ENCODE data around the gene CEP135.
A peak's percentile ranks its signal among the peaks of the same experiment; 100 is the strongest.
"Not testable (repeated sequence)": the region's sequence is repeated elsewhere in the genome, so short reads cannot be mapped to it uniquely, and the experiment has no call there.

CEP135 gene

DNA sequence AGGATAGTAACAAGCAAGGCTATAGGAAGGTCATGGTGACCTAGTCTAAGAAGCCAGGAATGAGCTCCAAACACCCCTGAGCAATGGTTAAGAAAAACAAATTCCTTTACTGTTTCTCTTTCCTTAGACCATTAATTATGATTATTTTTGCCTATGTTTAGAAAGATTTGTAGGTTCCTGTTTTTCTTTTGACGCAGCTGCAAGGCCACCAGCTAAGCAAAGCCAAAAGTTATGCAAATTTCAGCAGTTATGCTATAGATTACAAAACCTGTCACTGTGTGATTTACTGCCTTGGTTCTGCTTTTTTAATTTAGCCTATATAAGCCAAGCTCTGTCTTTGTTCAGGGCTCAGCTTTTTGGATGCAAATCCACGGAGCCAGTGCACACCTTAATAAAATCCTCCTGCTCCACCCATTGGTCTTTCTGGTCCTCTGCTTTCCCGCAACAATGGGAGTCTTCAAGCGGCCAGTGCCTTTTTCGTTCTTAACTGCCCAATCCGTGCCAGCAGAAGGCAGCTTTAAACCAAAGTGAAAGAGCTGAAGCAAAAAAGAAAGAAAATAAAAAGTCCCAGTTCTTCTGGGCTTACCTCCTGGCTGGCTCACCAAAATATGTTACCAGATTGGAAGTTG is 1.4 kb upstream of the CEP135 start:
- no peak for DNase-seq (ENCODE audit: low spot score)

- DNase-seq (ENCODE audit: low spot score), result peak; percentile 69
These were observed 626 bp upstream of the CEP135 start for GRCh38 chr4:55947912-55948725.

GRCh38 chr4:55949482-55949802 is 697 bp downstream of the CEP135 start:
- no peak for DNase-seq (ENCODE audit: low spot score)

- DNase-seq (ENCODE audit: low spot score), result no peak
These were observed 2.6 kb downstream of the CEP135 start for GRCh38 chr4:55951191-55951922.

GRCh38 chr4:55955710-55956109 is 7.0 kb downstream of the CEP135 start:
- no peak for DNase-seq (ENCODE audit: low spot score)

GRCh38 chr4:55959655-55960054 is 10.9 kb downstream of the CEP135 start:
- no peak for DNase-seq (ENCODE audit: low spot score)

DNA sequence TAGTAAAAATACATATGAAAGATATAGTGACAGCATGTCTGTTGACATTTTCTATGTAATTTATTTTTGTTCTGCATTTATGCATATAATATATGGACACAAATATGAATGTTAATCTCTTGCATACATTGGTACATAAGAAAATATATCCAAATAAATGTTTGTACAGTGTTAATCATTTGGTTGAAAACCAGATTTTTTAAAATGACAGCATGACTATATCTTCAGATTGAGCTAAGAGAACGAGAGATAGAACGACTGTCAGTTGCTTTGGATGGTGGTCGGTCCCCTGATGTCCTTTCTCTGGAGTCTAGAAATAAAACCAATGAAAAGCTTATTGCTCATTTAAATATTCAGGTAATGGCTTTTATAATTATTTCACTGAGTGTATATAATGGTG is 15.3 kb downstream of the CEP135 start:
- no peak for DNase-seq (ENCODE audit: low spot score)

- no peak for DNase-seq (ENCODE audit: low spot score)
These were observed 16.8 kb downstream of the CEP135 start for GRCh38 chr4:55965585-55965984.

DNA sequence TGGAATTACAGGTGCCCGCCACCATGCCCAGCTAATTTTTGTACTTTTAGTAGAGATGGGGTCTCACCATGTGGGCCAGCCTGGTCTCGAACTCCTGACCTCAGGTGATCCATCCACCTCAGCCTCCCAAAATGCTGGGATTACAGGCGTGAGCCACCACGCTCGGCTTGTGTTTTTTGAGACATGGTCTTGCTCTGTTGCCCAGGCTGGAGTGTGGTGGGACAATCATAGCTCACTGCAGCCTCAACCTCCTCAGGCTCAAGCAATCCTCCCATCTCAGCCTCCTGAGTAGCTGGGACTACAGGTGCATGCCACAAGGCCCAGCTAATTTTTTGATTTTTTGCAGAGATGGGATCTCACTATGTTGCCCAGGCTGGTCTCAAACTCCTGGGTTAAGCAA is 17.6 kb downstream of the CEP135 start:
- not testable (repeated sequence) for DNase-seq (ENCODE audit: low spot score)

DNA sequence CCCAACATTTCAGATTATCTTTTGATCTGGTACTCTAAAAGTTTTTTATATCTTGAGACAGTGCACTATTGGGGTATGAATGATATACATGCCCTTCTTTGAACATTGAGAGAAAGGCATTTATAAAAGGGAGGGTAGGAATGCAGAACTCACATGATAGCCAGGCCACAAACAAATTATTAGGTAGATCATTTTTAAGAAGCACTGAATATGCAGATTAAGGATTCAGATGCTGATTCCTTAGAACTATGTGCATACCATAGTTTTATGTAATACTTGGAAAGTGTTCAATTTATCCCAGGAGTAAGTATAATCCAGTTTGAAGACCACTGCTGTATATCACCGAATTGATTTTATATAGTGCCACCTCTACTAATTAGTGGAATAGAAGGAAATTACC is 18.6 kb downstream of the CEP135 start:
- no peak for DNase-seq (ENCODE audit: low spot score)

DNA sequence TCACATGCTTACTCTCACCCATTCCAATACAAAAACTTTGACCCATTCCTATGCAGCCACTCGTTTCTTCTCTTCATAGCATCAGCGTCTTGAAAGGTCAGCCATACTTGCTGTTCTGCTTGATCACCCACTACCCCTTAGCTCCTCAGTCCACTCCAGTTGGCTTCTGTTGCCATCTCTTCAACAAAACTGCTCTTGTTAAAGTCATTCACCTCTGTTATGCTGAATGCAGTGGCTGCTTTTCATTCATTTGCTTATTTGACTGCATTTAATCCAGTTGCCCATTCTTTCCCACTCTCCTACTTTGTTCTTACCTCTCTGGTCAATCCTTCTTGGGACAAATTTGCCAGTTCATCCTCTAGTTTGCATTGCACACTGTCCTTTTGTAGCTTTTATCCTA is 24.9 kb downstream of the CEP135 start:
- DNase-seq (ENCODE audit: low spot score), result no peak

DNA sequence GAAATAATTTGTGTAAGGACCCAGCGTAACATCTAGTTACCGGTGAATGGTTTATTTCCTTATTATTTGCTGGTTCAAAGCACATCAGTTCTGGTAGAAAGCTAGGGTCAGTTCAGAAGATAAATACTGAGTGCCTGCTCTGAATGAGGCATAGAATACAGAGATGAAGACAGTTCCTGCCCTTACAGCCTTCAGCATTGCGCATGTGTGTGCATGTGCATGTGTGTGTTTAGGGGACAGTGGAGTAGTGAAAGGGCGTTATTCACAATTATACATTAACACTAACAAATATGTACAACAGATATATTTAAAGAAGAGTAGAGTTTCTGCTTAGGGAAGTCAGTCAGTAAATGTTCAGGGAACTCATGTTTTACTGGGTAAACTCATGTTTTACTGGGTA is 29.1 kb downstream of the CEP135 start:
- DNase-seq (ENCODE audit: low spot score), result no peak

GRCh38 chr4:55979562-55979961 is 30.8 kb downstream of the CEP135 start:
- no peak for DNase-seq (ENCODE audit: low spot score)

GRCh38 chr4:55980725-55981124 is 32.0 kb downstream of the CEP135 start:
- no peak for DNase-seq (ENCODE audit: low spot score)

DNA sequence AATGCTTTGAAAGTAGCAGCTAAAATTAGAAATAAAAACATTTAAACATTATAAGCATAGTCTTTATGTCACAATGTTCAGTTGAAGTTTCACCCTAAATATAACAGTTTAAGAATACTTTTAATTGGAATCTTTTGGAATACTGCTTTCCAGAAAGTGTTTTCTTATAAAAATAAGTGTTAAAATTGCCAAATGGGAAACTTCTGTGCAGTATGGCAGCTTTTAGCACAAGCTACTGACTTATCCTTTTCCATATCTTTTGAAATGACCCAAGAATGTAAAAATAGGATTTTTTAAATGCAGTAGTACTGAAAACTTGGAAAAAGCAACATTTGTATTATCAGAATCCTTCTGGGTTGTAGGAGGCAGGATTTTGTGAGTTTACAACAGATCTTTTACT is 34.2 kb downstream of the CEP135 start:
- no peak for DNase-seq (ENCODE audit: low spot score)

DNA sequence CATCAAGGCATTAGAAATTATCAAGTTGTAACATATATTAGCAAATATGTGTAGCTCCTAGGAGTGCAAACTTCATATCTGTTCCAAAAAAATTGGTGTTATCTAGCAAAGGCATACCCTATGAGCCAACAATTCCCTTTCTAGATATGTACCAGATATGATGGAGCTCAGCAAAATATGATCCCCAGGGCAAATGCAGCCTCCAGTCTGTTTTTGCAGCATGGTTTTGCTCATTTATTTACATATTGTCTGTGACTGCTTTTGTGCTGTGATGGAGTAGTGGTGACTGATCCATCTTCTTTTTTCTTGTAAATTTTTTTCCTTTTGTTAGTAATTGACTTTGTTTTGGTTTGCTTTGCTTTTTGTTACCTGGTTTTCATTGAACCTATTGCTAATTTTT is 41.0 kb downstream of the CEP135 start:
- DNase-seq (ENCODE audit: low spot score), result no peak

GRCh38 chr4:55993994-55994663 is 45.4 kb downstream of the CEP135 start:
- no peak for DNase-seq (ENCODE audit: low spot score)

- no peak for DNase-seq (ENCODE audit: low spot score)
These were observed 47.9 kb downstream of the CEP135 start for GRCh38 chr4:55996646-55997045.

DNA sequence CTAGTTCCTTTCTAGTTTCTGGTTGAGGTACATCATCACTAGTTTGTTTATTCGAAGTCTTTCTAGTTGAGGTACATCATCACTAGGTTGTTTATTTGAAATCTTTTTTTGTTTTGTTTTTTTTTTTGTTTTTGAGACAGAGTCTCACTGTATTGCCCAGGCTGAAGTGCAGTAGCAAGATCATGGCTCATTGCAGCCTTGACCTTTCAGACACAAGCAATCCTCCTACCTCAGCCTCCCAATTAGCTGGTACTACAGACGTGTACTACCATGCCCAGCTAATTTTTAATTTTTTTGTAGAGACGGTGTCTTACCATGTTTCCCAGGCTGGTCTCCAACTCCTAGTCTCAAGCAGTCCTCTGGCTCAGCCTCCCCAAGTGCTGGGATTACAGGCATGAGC is 54.9 kb downstream of the CEP135 start:
- no peak for DNase-seq (ENCODE audit: low spot score)

GRCh38 chr4:56004235-56004634 is 55.5 kb downstream of the CEP135 start:
- DNase-seq (ENCODE audit: low spot score), result no peak

DNA sequence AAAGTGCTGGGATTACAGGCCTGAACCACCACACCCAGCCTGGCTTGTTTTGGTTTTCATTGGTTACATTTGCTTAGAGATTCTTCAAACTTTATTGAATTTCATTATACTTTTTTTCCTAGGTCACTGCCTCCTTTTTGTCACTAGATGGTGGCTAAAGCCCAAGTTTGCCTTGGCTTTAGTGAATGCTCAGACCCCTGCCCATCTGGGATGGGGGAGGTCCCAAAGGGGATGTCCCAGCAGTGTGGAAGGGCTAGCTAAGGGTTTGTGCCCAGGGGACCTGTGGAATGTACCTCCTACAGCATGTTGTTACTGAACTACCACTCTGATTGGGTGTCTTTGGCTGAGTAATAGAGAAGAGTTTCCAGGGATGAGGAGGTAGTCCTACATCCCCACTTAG is 58.4 kb downstream of the CEP135 start:
- DNase-seq (ENCODE audit: low spot score), result no peak

DNA sequence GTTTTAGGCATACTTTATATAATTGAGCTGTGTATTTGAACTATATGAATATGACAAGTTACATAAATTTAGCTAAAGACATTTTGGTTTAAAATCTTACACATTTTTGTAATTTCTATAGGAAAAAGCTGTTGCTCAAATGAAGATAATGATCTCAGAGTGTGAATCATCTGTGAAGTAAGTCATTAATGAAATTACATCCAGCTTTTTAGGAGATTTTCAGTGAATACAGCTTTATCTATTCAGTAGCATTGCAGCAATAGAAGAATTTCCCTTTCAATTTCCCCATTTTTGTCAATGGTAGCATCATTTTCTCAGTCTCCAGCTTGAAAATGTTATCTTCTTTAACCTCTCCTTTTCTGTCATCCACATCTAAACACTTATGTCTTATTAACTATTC is 59.5 kb downstream of the CEP135 start:
- DNase-seq (ENCODE audit: low spot score), result no peak

GRCh38 chr4:56026596-56026995 is 77.9 kb downstream of the CEP135 start:
- DNase-seq (ENCODE audit: low spot score), result no peak

Measured in AG08396 (cell line).